ENCODE results near the gene DUSP7. TPM values are rescaled to one million over a fixed set of nuclear protein-coding genes. Genes with fewer than 3 reads are reported as not detected.

DUSP7 gene
- total RNA-seq, 1 donor from 2014 or later, result 2.4 TPM

DNA sequence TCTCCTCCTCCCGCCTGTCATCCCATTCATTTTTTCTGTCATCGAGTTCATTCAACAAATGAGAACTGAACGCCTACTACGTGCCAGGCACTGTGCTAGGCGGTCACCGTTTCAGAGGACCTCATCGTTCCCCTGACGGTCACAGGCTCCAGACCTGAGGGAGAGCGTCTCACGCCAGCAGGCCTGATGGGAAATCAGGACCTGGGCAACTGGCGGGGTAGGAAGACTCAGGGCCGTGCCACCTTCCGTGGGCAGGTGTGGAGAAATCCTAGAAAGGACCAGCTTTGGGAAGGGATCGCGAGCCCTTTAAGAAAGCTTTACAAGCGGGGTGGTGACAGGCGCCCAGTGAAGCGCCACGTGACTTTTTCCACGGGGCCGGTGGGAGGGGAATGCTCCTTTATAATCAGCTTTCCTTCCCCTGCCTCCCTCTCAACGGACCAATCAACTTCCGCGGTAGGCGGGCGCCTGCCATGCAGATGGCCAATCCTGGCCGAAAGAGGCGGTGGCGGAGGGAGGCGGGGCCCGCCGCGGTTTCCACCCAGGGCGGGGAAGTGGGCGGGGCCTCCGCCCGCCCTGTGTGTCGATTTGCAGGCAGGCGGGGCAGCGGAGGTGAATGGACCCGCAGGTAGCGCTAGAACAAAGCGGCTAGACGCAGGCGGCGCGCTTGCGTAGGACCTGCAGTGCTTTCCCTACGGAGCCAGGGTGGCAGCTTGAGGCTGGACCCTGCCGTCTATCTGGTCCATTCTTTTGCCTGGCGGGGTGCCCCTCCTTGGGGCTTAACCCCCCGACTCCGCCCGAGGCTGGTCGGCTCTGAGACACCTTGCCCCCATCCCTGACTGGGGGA lies 819 bp upstream of the DUSP7 start:
- TF ChIP-seq EZH2phosphoT487 (IDR thresholded peaks at IDR 0.05), result no peak
- TF ChIP-seq, protein P1, sequence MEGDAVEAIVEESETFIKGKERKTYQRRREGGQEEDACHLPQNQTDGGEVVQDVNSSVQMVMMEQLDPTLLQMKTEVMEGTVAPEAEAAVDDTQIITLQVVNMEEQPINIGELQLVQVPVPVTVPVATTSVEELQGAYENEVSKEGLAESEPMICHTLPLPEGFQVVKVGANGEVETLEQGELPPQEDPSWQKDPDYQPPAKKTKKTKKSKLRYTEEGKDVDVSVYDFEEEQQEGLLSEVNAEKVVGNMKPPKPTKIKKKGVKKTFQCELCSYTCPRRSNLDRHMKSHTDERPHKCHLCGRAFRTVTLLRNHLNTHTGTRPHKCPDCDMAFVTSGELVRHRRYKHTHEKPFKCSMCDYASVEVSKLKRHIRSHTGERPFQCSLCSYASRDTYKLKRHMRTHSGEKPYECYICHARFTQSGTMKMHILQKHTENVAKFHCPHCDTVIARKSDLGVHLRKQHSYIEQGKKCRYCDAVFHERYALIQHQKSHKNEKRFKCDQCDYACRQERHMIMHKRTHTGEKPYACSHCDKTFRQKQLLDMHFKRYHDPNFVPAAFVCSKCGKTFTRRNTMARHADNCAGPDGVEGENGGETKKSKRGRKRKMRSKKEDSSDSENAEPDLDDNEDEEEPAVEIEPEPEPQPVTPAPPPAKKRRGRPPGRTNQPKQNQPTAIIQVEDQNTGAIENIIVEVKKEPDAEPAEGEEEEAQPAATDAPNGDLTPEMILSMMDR (IDR thresholded peaks at IDR 0.05), result no peak
- TF ChIP-seq EZH2 (IDR thresholded peaks at IDR 0.05), result peak; percentile 10
- H2AFZ ChIP-seq (replicated peaks), result peak overlapping the region; percentile 65
- peaks cover 15% of the 10 kb centered on the region for H3K4me1 ChIP-seq
- no peaks in the 10 kb centered on the region for H3K9me3 Mint-ChIP-seq
- H3K27me3 ChIP-seq, result peaks cover 19% of the 10 kb centered on the region
- H3K27ac ChIP-seq, result no peak overlapping the region
- H3K27me3 Mint-ChIP-seq (ENCODE audit: insufficient read depth, low read depth), result peaks cover 3% of the 10 kb centered on the region
- H3F3A ChIP-seq (ENCODE audit: low read depth), result peaks cover 25% of the 10 kb centered on the region
- H3K4me3 ChIP-seq, result peak overlapping the region; percentile 76
- H3K4me1 Mint-ChIP-seq, result peaks cover 31% of the 10 kb centered on the region
- peaks cover 2% of the 10 kb centered on the region for H3K36me3 Mint-ChIP-seq
- peaks cover 14% of the 10 kb centered on the region for H3K79me2 ChIP-seq (ENCODE audit: low read depth)
- peaks cover 6% of the 10 kb centered on the region for H4K20me1 ChIP-seq (ENCODE audit: low read depth)
- peak overlapping the region; percentile 95 for H3K4me3 Mint-ChIP-seq
- peak; percentile 99 for DNase-seq (ENCODE audit: low spot score)
- peak overlapping the region; percentile 93 for H3K4me2 ChIP-seq
- H3K9me3 ChIP-seq (ENCODE audit: low read depth), result no peaks in the 10 kb centered on the region
- no peaks in the 10 kb centered on the region for H3K36me3 ChIP-seq
- no peak overlapping the region for H3K9ac ChIP-seq
- peak overlapping the region; percentile 66 for H3K27ac Mint-ChIP-seq

GRCh38 chr3:52055537-52056351 lies 627 bp downstream of the DUSP7 start:
- Histone ChIP-seq H3K79me2 (ENCODE audit: low read depth) (peaks cover 14% of the 10 kb centered on the region), H3K4me1 (peaks cover 15% of the 10 kb centered on the region), H3K27ac (no peak overlapping the region), H3K4me3 (peak overlapping the region; percentile 70), H3K27me3 (peaks cover 19% of the 10 kb centered on the region), H3F3A (ENCODE audit: low read depth) (peaks cover 25% of the 10 kb centered on the region), H3K36me3 (no peaks in the 10 kb centered on the region), H3K4me2 (peak overlapping the region; percentile 98), H4K20me1 (ENCODE audit: low read depth) (peaks cover 6% of the 10 kb centered on the region), H3K9ac (peak overlapping the region; percentile 50), H3K9me3 (ENCODE audit: low read depth) (no peaks in the 10 kb centered on the region), H2AFZ (replicated peaks) (peak overlapping the region; percentile 80)
- no peak for TF ChIP-seq EZH2 (IDR thresholded peaks at IDR 0.05)
- TF ChIP-seq, protein P1 (IDR thresholded peaks at IDR 0.05), result peak; percentile 25
- no peak for TF ChIP-seq EZH2phosphoT487 (IDR thresholded peaks at IDR 0.05)
- Mint-ChIP-seq H3K9me3 (no peaks in the 10 kb centered on the region), H3K4me1 (peaks cover 27% of the 10 kb centered on the region), H3K36me3 (peaks cover 2% of the 10 kb centered on the region), H3K27me3 (ENCODE audit: insufficient read depth, low read depth) (peaks cover 2% of the 10 kb centered on the region), H3K27ac (no peak overlapping the region), H3K4me3 (peak overlapping the region; percentile 90)
- DNase-seq (ENCODE audit: low spot score), result peak; percentile 91

DNA sequence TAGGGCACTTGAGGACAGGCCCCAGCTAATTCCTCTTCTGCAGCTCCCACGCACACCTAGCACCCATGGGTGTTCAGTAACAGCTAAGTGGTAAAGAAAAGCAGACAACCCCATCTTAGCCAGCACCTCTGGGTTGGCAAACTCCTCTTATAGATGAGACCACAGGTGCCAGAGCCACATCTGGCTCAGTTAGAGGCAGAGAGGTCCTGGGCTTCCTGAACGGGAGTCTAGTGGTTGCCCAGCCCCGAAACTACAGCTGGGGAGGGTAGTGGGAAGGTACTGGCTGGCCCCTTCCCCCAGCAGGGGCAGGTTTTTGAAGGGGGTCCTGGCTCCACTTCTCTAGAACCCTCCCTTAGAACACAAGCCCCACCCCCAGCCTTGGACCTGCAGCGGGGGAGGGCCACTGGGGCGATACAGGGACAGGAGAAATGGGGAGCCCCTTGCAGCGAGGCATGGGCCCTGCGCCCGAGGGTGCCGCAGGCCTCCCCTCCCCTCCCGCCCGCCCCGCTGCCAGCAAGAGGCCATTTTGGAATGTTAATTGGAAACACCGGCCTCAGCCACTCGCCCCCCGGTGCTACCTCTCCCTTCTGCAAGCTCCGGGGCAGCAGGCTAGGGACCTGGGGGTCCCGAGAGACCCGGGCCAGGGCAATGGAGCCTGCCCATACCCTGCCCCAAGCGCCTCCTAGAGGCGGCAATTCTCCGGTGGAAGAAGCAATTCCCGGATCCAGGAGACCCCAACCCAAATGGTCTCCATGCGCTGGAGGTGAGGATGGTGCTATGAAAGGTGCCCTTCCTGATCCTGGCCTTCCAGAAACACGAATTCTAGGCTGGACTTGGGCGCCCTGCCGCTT lies 1.5 kb downstream of the DUSP7 start:
- H3K4me3 Mint-ChIP-seq, result peak overlapping the region; percentile 90
- Histone ChIP-seq H3K9me3 (ENCODE audit: low read depth) (no peaks in the 10 kb centered on the region), H3K27ac (no peak overlapping the region), H3K4me1 (peaks cover 15% of the 10 kb centered on the region), H3K27me3 (peaks cover 19% of the 10 kb centered on the region), H3K36me3 (no peaks in the 10 kb centered on the region), H3K4me3 (peak overlapping the region; percentile 70), H3K9ac (peak overlapping the region; percentile 50), H2AFZ (replicated peaks) (peak overlapping the region; percentile 80), H3K4me2 (peak overlapping the region; percentile 98), H3F3A (ENCODE audit: low read depth) (peaks cover 25% of the 10 kb centered on the region), H3K79me2 (ENCODE audit: low read depth) (peaks cover 14% of the 10 kb centered on the region), H4K20me1 (ENCODE audit: low read depth) (peaks cover 6% of the 10 kb centered on the region)
- no peaks in the 10 kb centered on the region for H3K9me3 Mint-ChIP-seq
- TF ChIP-seq EZH2 (IDR thresholded peaks at IDR 0.05), result no peak
- TF ChIP-seq, protein P1 (IDR thresholded peaks at IDR 0.05), result peak; percentile 60
- TF ChIP-seq EZH2phosphoT487 (IDR thresholded peaks at IDR 0.05), result no peak
- peaks cover 2% of the 10 kb centered on the region for H3K27me3 Mint-ChIP-seq (ENCODE audit: insufficient read depth, low read depth)
- peaks cover 26% of the 10 kb centered on the region for H3K4me1 Mint-ChIP-seq
- peak; percentile 69 for DNase-seq (ENCODE audit: low spot score)
- no peak overlapping the region for H3K27ac Mint-ChIP-seq
- peaks cover 2% of the 10 kb centered on the region for H3K36me3 Mint-ChIP-seq
